DOHH2 (cell line): ENCODE measurements around the gene LIPA.

ENCODE experiments used
- CTCF ChIP-seq: fragments of 200-600 bp; sonication (generic); IDR thresholded peaks from one replicate; pipeline ENCODE4 v1.5.1; 2014; ENCODE audit warnings: antibody characterized with exemption, mild to moderate bottlenecking, low read depth, low read length; ENCODE audit not compliant: poor library complexity, severe bottlenecking
- EZH2phosphoT487 ChIP-seq: fragments of 200-600 bp; sonication (generic); IDR thresholded peaks from 2 replicates; pipeline ENCODE4 v1.6.1; 2017; ENCODE audit warnings: borderline replicate concordance, mild to moderate bottlenecking, antibody characterized with exemption, low read length, moderate library complexity, mixed read lengths

DNA sequence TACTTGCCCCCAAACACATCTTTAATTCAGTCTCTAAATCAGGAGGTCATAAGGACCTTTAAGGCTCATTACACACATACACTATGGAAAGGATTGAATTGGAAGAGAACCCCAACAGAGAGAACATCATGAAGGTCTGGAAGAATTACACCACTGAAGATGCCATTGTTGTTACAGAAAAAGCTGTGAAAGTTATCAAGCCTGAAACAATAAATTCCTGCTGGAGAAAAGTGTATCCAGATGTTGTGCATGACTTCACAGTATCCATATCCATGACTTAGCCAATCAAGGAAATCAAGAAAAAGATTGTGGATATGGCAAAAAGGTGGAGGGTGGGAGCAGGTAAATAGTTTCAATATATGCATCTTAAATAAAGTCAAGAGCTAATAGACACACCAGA lies 13.7 kb downstream of the LIPA start:
- no peak for TF ChIP-seq CTCF
- no peak for TF ChIP-seq EZH2phosphoT487
